Neuron (in vitro differentiated cells): Measurements from ENCODE around the gene IRF7.
"Not testable (repeated sequence)": the region's sequence is repeated elsewhere in the genome, so short reads cannot be mapped to it uniquely, and the experiment has no call there.

Experiments used
- H2AFZ ChIP-seq: one replicate; pipeline ENCODE4 v1.6.1; 2013; ENCODE audit warnings: low read depth, mild to moderate bottlenecking, inconsistent platforms, low read length, moderate library complexity
- H3K27me3 ChIP-seq: one replicate; pipeline ENCODE4 v1.6.1; 2013; ENCODE audit warnings: low read length; ENCODE audit not compliant: insufficient read depth
- H3K36me3 ChIP-seq: one replicate; pipeline ENCODE4 v1.6.1; 2013; ENCODE audit warnings: low read length; ENCODE audit not compliant: insufficient read depth
- H3K4me1 ChIP-seq: one replicate; pipeline ENCODE4 v1.6.1; 2013; ENCODE audit warnings: low read length; ENCODE audit not compliant: insufficient read depth
- H3K4me3 ChIP-seq: 2 replicates; pipeline ENCODE4 v1.5.1; 2013; ENCODE audit warnings: mild to moderate bottlenecking, low read length, moderate library complexity
- H3K9me3 ChIP-seq: one replicate; pipeline ENCODE4 v1.6.1; 2013; ENCODE audit warnings: low read length

Gene IRF7

GRCh38 chr11:615504-616319 lies at the start of gene IRF7:
Gene IRF7 (minus strand): TSS chr11:615950. CDS start chr11:615364, 586 bp downstream.
- no peaks in the 10 kb centered on the region for H3K27me3 ChIP-seq
- peak within 1 kb of the TSS; percentile 3 for H2AFZ ChIP-seq
- H3K4me3 ChIP-seq: peak within 1 kb of the TSS; percentile 62
- peaks cover 35% of the 10 kb centered on the region for H3K36me3 ChIP-seq
- peaks cover 11% of the 10 kb centered on the region for H3K4me1 ChIP-seq
- H3K9me3 ChIP-seq: no peaks in the 10 kb centered on the region

GRCh38 chr11:665062-665703 lies 49.4 kb upstream of the IRF7 start:
- no peak overlapping the region for H3K4me3 ChIP-seq
- no peaks in the 10 kb centered on the region for H3K4me1 ChIP-seq
- H3K9me3 ChIP-seq: peaks cover 9% of the 10 kb centered on the region
- H3K27me3 ChIP-seq: no peaks in the 10 kb centered on the region
- H2AFZ ChIP-seq: no peak overlapping the region
- peaks cover 31% of the 10 kb centered on the region for H3K36me3 ChIP-seq

- H3K4me1 ChIP-seq: no peaks in the 10 kb centered on the region
- H2AFZ ChIP-seq: no peak overlapping the region
- H3K27me3 ChIP-seq: no peaks in the 10 kb centered on the region
- peaks cover 9% of the 10 kb centered on the region for H3K9me3 ChIP-seq
- H3K4me3 ChIP-seq: no peak overlapping the region
- peaks cover 40% of the 10 kb centered on the region for H3K36me3 ChIP-seq
Observed at GRCh38 chr11:662689-663274, 47.0 kb upstream of the IRF7 start.

- H3K9me3 ChIP-seq: peaks cover 4% of the 10 kb centered on the region
- no peaks in the 10 kb centered on the region for H3K27me3 ChIP-seq
- H3K36me3 ChIP-seq: peaks cover 35% of the 10 kb centered on the region
- H2AFZ ChIP-seq: no peak overlapping the region
- no peak overlapping the region for H3K4me3 ChIP-seq
- H3K4me1 ChIP-seq: no peaks in the 10 kb centered on the region
Observed at GRCh38 chr11:660681-661444, 45.1 kb upstream of the IRF7 start.

- H3K27me3 ChIP-seq: no peaks in the 10 kb centered on the region
- no peaks in the 10 kb centered on the region for H3K4me1 ChIP-seq
- H3K9me3 ChIP-seq: no peaks in the 10 kb centered on the region
- H3K36me3 ChIP-seq: peaks cover 29% of the 10 kb centered on the region
- no peak overlapping the region for H2AFZ ChIP-seq
- no peak overlapping the region for H3K4me3 ChIP-seq
Observed at GRCh38 chr11:660281-660680, 44.5 kb upstream of the IRF7 start.

GRCh38 chr11:659532-660085 lies 43.9 kb upstream of the IRF7 start:
- peaks cover 26% of the 10 kb centered on the region for H3K36me3 ChIP-seq
- H3K27me3 ChIP-seq: no peaks in the 10 kb centered on the region
- H3K4me3 ChIP-seq: no peak overlapping the region
- H2AFZ ChIP-seq: no peak overlapping the region
- no peaks in the 10 kb centered on the region for H3K4me1 ChIP-seq
- no peaks in the 10 kb centered on the region for H3K9me3 ChIP-seq

GRCh38 chr11:657691-658126 lies 42.0 kb upstream of the IRF7 start:
- Histone ChIP-seq H3K36me3 (peaks cover 33% of the 10 kb centered on the region), H3K27me3 (no peaks in the 10 kb centered on the region), H3K4me3 (no peak overlapping the region), H2AFZ (no peak overlapping the region), H3K9me3 (no peaks in the 10 kb centered on the region), H3K4me1 (no peaks in the 10 kb centered on the region)

- H3K27me3 ChIP-seq: no peaks in the 10 kb centered on the region
- H3K9me3 ChIP-seq: no peaks in the 10 kb centered on the region
- H3K36me3 ChIP-seq: peaks cover 34% of the 10 kb centered on the region
- H2AFZ ChIP-seq: no peak overlapping the region
- H3K4me3 ChIP-seq: no peak overlapping the region
- H3K4me1 ChIP-seq: no peaks in the 10 kb centered on the region
Observed at GRCh38 chr11:656866-657265, 41.1 kb upstream of the IRF7 start.

- no peak overlapping the region for H3K4me3 ChIP-seq
- peaks cover 35% of the 10 kb centered on the region for H3K36me3 ChIP-seq
- no peaks in the 10 kb centered on the region for H3K27me3 ChIP-seq
- no peak overlapping the region for H2AFZ ChIP-seq
- no peaks in the 10 kb centered on the region for H3K4me1 ChIP-seq
- no peaks in the 10 kb centered on the region for H3K9me3 ChIP-seq
Observed at GRCh38 chr11:656426-656825, 40.7 kb upstream of the IRF7 start.

- H2AFZ ChIP-seq: no peak overlapping the region
- H3K36me3 ChIP-seq: peaks cover 26% of the 10 kb centered on the region
- H3K4me3 ChIP-seq: no peak overlapping the region
- H3K4me1 ChIP-seq: no peaks in the 10 kb centered on the region
- no peaks in the 10 kb centered on the region for H3K9me3 ChIP-seq
- H3K27me3 ChIP-seq: no peaks in the 10 kb centered on the region
Observed at GRCh38 chr11:655036-655726, 39.4 kb upstream of the IRF7 start.

GRCh38 chr11:654444-654843 lies 38.7 kb upstream of the IRF7 start:
- H3K27me3 ChIP-seq, H3K4me3 ChIP-seq, H2AFZ ChIP-seq, H3K9me3 ChIP-seq, H3K4me1 ChIP-seq: not testable (repeated sequence)
- H3K36me3 ChIP-seq: peaks cover 22% of the 10 kb centered on the region

- H3K4me1 ChIP-seq: no peaks in the 10 kb centered on the region
- H3K9me3 ChIP-seq: no peaks in the 10 kb centered on the region
- no peak overlapping the region for H2AFZ ChIP-seq
- no peak overlapping the region for H3K4me3 ChIP-seq
- H3K27me3 ChIP-seq: no peaks in the 10 kb centered on the region
- peaks cover 21% of the 10 kb centered on the region for H3K36me3 ChIP-seq
Observed at GRCh38 chr11:653837-654236, 38.1 kb upstream of the IRF7 start.
